DOHH2 (cell line): Measurements from ENCODE around the gene PRRT4.

Experiments
- EZH2phosphoT487 ChIP-seq: fragments of 200-600 bp; sonication (generic); IDR thresholded peaks from 2 replicates; pipeline ENCODE4 v1.6.1; 2017; ENCODE audit warnings: borderline replicate concordance, mild to moderate bottlenecking, antibody characterized with exemption, low read length, moderate library complexity, mixed read lengths
- TF ChIP-seq, protein P1 (sequence below): fragments of 200-600 bp; sonication (generic); IDR thresholded peaks from one replicate; pipeline ENCODE4 v1.5.1; 2014; ENCODE audit warnings: antibody characterized with exemption, mild to moderate bottlenecking, low read depth, low read length; ENCODE audit not compliant: poor library complexity, severe bottlenecking

DNA sequence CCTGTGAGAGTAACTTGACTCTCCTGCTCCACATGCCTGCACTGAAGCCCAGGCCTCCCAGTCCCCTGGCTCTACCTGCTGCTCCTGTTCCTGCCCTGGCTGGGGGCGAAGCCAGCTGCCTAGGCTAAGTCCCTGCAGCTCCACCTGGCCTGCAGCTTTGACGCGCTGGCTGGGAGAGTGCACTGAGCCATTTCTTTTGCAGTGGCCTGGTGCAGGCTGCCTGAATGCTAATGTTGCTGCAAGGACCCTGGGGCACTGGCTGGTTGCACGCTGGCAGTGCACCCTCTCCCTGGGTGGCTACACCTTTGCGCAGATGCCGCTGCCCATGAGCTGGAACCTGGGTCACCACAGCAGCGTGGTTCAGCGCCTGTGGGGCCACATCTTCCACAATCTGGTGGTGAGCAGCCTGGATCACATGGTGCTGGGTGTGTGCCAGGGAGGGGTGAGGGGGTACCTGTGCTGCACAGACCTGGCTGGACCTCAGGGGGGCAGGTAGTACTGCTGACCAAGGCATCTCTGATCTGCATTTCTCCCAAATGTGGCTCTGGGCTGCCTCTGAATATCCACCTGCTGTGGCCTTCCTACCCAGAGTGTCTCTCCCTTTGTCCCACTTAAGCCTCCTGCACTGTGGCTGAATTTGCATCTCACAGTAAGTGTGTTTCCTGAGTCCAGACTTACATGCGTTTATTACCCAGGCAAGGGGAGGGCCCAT lies 28.3 kb upstream of the PRRT4 start:
- TF ChIP-seq, protein P1, sequence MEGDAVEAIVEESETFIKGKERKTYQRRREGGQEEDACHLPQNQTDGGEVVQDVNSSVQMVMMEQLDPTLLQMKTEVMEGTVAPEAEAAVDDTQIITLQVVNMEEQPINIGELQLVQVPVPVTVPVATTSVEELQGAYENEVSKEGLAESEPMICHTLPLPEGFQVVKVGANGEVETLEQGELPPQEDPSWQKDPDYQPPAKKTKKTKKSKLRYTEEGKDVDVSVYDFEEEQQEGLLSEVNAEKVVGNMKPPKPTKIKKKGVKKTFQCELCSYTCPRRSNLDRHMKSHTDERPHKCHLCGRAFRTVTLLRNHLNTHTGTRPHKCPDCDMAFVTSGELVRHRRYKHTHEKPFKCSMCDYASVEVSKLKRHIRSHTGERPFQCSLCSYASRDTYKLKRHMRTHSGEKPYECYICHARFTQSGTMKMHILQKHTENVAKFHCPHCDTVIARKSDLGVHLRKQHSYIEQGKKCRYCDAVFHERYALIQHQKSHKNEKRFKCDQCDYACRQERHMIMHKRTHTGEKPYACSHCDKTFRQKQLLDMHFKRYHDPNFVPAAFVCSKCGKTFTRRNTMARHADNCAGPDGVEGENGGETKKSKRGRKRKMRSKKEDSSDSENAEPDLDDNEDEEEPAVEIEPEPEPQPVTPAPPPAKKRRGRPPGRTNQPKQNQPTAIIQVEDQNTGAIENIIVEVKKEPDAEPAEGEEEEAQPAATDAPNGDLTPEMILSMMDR: no peak
- no peak for TF ChIP-seq EZH2phosphoT487
